Activated T-cell treated with anti-CD3 and anti-CD28 coated beads, Interleukin-2, amount 50 U/mL, for 24 hours (primary cell): ENCODE measurements around the gene TBC1D17.

Source experiments
- DNase-seq: peaks from one replicate; pipeline ENCODE4 v3.0.0-alpha.2; 2020
- H3K27ac Mint-ChIP-seq: 2 replicates; pipeline ENCODE4 v1.8.0; 2020; ENCODE audit warnings: mild to moderate bottlenecking, mixed read lengths
- H3K27me3 Mint-ChIP-seq: 2 replicates; pipeline ENCODE4 v1.8.0; 2020; ENCODE audit warnings: mixed read lengths
- H3K36me3 Mint-ChIP-seq: 2 replicates; pipeline ENCODE4 v1.8.0; 2020; ENCODE audit warnings: low read depth, mixed read lengths
- H3K4me1 Mint-ChIP-seq: 2 replicates; pipeline ENCODE4 v1.8.0; 2020; ENCODE audit warnings: low read depth, mixed read lengths
- H3K4me3 Mint-ChIP-seq: 2 replicates; pipeline ENCODE4 v1.8.0; 2020; ENCODE audit warnings: mild to moderate bottlenecking, moderate library complexity, mixed read lengths
- H3K9me3 Mint-ChIP-seq: 2 replicates; pipeline ENCODE4 v1.8.0; 2020; ENCODE audit warnings: mixed read lengths

The TBC1D17 gene

DNA sequence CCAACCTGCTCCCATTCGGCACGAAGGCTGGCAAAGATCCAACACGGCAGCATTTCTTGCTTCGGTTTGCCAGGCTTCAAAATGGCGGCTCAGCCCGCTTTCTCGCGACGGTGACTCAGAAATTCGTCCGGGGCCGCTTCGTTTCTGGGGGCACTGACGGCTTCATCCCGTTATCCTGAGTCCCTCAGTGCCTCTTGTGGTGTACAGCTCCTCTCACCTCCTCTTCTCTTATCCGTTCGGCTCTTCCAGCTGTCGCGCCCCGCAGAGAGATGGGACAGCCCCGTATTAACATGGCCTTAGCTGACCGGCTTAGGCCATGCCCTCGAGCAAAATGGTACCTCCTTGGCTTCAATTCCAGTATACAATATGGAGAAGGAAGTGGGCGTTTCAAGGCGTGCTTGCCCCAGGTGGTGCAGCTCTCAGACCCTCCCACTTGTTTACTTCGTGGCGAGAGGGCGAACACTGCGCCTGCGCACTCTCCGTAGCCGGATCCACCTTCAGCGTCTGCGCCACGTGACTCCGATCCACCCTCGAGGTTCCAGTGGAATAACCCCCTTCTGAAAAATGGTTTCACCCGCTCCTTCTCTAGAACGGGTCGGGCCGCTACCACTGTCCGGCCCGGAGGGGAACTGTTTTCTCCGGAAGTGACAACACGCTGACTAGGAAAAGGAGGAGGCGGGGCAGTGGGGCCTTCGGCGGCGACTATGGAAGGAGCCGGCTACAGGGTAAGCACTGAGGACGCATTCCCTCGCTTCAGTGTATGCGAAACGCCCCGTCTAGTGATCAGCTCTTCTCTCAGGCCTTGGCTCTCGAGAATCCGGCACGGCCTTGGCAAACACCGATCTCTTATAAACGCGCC, at the start of gene TBC1D17, which contains the start of gene AKT1S1:
TSS of gene TBC1D17 (plus strand) at position 683 of the 859 bp plus-strand sequence. CDS start at position 705, 22 bp downstream.
TSS of gene AKT1S1 (minus strand) at position 336 of the 859 bp plus-strand sequence. CDS start 4,060 bp downstream, outside the sequence.
- Mint-ChIP-seq H3K9me3 (no peaks in the 10 kb centered on the region), H3K4me3 (no peak within 1 kb of the TSS), H3K27me3 (no peaks in the 10 kb centered on the region), H3K36me3 (peaks cover 57% of the 10 kb centered on the region), H3K4me1 (peaks cover 41% of the 10 kb centered on the region), H3K27ac (no peak within 1 kb of the TSS)
- DNase-seq = peak; percentile 95

DNA sequence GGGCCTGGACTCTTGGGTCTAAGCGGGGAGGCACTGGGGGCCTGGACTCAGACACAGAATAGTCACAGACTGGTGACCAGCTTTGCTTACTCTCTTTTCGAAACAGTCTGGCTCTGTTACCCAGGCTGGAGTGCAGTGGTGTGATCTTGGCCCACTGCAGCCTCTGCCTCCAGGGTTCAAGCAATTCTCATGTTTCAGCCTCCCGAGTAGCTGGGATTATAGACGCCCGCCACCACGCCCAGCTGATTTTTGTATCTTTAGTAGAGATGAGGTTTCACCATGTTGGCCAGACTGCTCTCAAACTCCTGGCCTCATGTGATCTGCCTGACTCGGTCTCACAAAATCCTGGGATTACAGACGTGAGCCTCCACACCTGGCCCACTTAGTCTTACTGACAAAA, 48.3 kb upstream of the TBC1D17 start:
- H3K4me1 Mint-ChIP-seq = no peaks in the 10 kb centered on the region
- no peaks in the 10 kb centered on the region for H3K9me3 Mint-ChIP-seq
- DNase-seq = no peak
- H3K27ac Mint-ChIP-seq = no peak overlapping the region
- no peak overlapping the region for H3K4me3 Mint-ChIP-seq
- H3K36me3 Mint-ChIP-seq = peaks cover 67% of the 10 kb centered on the region
- no peaks in the 10 kb centered on the region for H3K27me3 Mint-ChIP-seq

- H3K27ac Mint-ChIP-seq = no peak overlapping the region
- H3K9me3 Mint-ChIP-seq = no peaks in the 10 kb centered on the region
- H3K4me1 Mint-ChIP-seq = no peaks in the 10 kb centered on the region
- DNase-seq = no peak
- H3K36me3 Mint-ChIP-seq = peaks cover 67% of the 10 kb centered on the region
- no peak overlapping the region for H3K4me3 Mint-ChIP-seq
- H3K27me3 Mint-ChIP-seq = no peaks in the 10 kb centered on the region
These were observed 47.8 kb upstream of the TBC1D17 start for GRCh38 chr19:49829721-49830120.

GRCh38 chr19:49830766-49831165, 46.7 kb upstream of the TBC1D17 start:
- H3K9me3 Mint-ChIP-seq = no peaks in the 10 kb centered on the region
- no peak for DNase-seq
- H3K27me3 Mint-ChIP-seq = no peaks in the 10 kb centered on the region

DNA sequence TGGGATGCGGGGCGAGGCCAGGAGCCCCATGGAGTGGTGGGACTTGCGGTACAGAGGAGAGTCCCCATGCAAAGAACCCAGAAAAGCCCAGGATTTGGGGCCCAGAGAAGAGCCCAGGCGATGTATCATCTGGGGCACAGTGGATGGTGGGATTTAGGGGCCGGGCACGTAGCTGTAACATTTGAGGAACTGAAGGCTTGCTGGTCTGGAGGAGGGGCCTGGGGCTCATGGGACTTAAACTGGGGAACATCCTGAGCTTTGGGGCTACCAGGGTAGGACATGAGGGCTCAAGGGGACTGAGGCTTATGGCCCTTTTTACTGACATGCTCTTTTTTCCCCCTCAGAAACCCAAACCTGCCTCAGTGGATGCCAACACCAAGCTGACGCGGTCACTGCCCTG, 45.9 kb upstream of the TBC1D17 start:
- peaks cover 71% of the 10 kb centered on the region for H3K36me3 Mint-ChIP-seq
- no peak for DNase-seq
- H3K27me3 Mint-ChIP-seq = no peaks in the 10 kb centered on the region
- no peak overlapping the region for H3K4me3 Mint-ChIP-seq
- no peak overlapping the region for H3K27ac Mint-ChIP-seq
- no peaks in the 10 kb centered on the region for H3K4me1 Mint-ChIP-seq
- no peaks in the 10 kb centered on the region for H3K9me3 Mint-ChIP-seq

More at GRCh38 chr19:49830766-49831165, 46.7 kb upstream of the TBC1D17 start:
- Mint-ChIP-seq H3K4me1 (no peaks in the 10 kb centered on the region), H3K36me3 (peaks cover 70% of the 10 kb centered on the region), H3K4me3 (no peak overlapping the region), H3K27ac (no peak overlapping the region)

DNA sequence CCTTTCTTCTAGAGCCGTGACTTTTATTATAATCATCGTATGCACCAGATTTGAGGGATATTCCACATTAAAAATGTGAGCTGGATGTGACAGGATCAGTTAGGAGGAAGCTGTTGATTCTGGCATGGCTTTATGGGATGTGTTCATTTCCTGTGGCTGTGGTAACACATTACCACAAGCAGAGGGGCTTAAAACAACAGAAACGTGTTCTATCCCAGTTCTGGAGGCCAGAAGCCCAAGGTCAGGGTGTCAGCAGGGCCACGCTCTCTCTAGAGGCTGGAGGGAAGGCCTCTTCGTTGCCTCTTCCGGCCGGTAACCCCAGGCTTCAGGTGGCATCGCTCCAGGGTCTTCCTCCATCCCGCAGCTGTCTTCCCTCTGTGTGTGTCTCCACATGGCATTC, 44.9 kb upstream of the TBC1D17 start:
- no peak overlapping the region for H3K4me3 Mint-ChIP-seq
- H3K9me3 Mint-ChIP-seq = no peaks in the 10 kb centered on the region
- H3K4me1 Mint-ChIP-seq = no peaks in the 10 kb centered on the region
- H3K36me3 Mint-ChIP-seq = peaks cover 71% of the 10 kb centered on the region
- DNase-seq = no peak
- peak overlapping the region; percentile 9 for H3K27ac Mint-ChIP-seq
- no peaks in the 10 kb centered on the region for H3K27me3 Mint-ChIP-seq

DNA sequence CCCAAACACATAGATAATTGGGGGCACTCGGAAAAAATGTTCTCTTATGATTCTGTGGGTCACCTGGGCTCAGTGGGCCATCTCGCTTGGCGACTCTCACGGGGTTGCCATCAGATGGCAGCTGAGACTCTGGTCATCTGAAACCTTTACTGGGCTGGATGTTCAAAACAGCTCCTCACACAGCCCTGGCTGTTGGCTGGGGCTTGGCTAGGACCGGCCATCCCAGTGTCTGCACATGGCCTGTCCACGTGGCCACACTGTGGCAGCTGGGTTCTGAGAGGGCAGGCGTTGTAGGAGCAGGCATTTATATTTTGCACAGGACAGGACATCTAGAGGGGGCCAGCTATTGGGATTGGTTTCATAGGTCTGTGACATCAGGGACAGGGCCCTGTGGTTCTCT, 43.9 kb upstream of the TBC1D17 start:
- H3K4me1 Mint-ChIP-seq = no peaks in the 10 kb centered on the region
- peaks cover 78% of the 10 kb centered on the region for H3K36me3 Mint-ChIP-seq
- H3K27ac Mint-ChIP-seq = no peak overlapping the region
- no peak for DNase-seq
- no peak overlapping the region for H3K4me3 Mint-ChIP-seq
- no peaks in the 10 kb centered on the region for H3K9me3 Mint-ChIP-seq
- no peaks in the 10 kb centered on the region for H3K27me3 Mint-ChIP-seq

DNA sequence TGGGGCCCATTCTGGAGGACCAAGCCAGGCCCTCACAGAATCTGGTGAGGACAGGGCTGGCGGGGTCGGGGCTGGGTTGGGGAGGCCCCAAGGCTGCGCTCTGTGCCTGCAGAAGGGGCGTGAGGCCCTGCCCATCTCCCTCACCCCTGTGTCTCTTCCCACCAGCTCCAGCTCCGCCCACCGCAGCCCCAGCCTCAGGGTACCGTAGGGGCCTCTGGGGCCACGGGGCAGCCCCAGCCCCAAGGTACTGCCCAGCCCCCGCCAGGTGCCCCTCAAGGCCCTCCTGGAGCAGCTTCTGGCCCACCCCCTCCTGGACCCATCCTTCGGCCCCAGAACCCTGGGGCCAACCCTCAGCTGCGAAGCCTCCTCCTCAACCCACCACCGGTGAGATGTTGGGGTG, 41.9 kb upstream of the TBC1D17 start:
- Mint-ChIP-seq H3K4me1 (no peaks in the 10 kb centered on the region), H3K4me3 (no peak overlapping the region), H3K36me3 (peaks cover 84% of the 10 kb centered on the region), H3K27me3 (no peaks in the 10 kb centered on the region), H3K9me3 (no peaks in the 10 kb centered on the region), H3K27ac (no peak overlapping the region)
- no peak for DNase-seq

GRCh38 chr19:49836176-49837008, 41.1 kb upstream of the TBC1D17 start:
- no peaks in the 10 kb centered on the region for H3K4me1 Mint-ChIP-seq
- peaks cover 82% of the 10 kb centered on the region for H3K36me3 Mint-ChIP-seq
- H3K27ac Mint-ChIP-seq = no peak overlapping the region
- DNase-seq = no peak
- no peaks in the 10 kb centered on the region for H3K27me3 Mint-ChIP-seq
- no peaks in the 10 kb centered on the region for H3K9me3 Mint-ChIP-seq
- no peak overlapping the region for H3K4me3 Mint-ChIP-seq

DNA sequence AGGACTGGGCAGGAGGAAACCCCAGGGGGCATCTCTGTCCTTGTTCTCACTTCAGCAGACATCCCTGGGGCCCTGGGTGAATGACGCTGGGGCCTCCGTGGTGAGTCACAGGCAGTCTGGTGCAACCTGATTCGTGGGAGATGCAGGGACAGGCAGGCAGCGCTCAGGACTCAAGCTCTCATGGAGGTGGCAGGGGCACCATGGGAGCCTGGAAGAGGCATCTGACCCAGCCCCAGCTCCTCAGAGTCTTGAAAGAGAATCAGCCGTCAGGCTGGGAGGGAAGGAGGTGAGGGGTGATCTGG, 40.5 kb upstream of the TBC1D17 start:
- Mint-ChIP-seq H3K4me1 (no peaks in the 10 kb centered on the region), H3K27me3 (no peaks in the 10 kb centered on the region), H3K9me3 (no peaks in the 10 kb centered on the region), H3K27ac (no peak overlapping the region), H3K36me3 (peaks cover 76% of the 10 kb centered on the region), H3K4me3 (no peak overlapping the region)
- no peak for DNase-seq

- no peak for DNase-seq
- no peak overlapping the region for H3K4me3 Mint-ChIP-seq
- peaks cover 72% of the 10 kb centered on the region for H3K36me3 Mint-ChIP-seq
- no peaks in the 10 kb centered on the region for H3K9me3 Mint-ChIP-seq
- peak overlapping the region; percentile 31 for H3K27ac Mint-ChIP-seq
- no peaks in the 10 kb centered on the region for H3K27me3 Mint-ChIP-seq
- H3K4me1 Mint-ChIP-seq = no peaks in the 10 kb centered on the region
These were observed 40.1 kb upstream of the TBC1D17 start for GRCh38 chr19:49837425-49837824.

- no peak overlapping the region for H3K27ac Mint-ChIP-seq
- H3K9me3 Mint-ChIP-seq = no peaks in the 10 kb centered on the region
- no peak for DNase-seq
- no peak overlapping the region for H3K4me3 Mint-ChIP-seq
- no peaks in the 10 kb centered on the region for H3K27me3 Mint-ChIP-seq
- H3K36me3 Mint-ChIP-seq = peaks cover 57% of the 10 kb centered on the region
- no peaks in the 10 kb centered on the region for H3K4me1 Mint-ChIP-seq
These were observed 38.5 kb upstream of the TBC1D17 start for GRCh38 chr19:49838885-49839588.

- DNase-seq = no peak
- Mint-ChIP-seq H3K4me1 (no peaks in the 10 kb centered on the region), H3K36me3 (peaks cover 53% of the 10 kb centered on the region), H3K27ac (no peak overlapping the region), H3K9me3 (no peaks in the 10 kb centered on the region), H3K27me3 (no peaks in the 10 kb centered on the region), H3K4me3 (no peak overlapping the region)
These were observed 37.8 kb upstream of the TBC1D17 start for GRCh38 chr19:49839713-49840112.

GRCh38 chr19:49840321-49840720, 37.2 kb upstream of the TBC1D17 start:
- no peak overlapping the region for H3K27ac Mint-ChIP-seq
- H3K36me3 Mint-ChIP-seq = peaks cover 47% of the 10 kb centered on the region
- no peaks in the 10 kb centered on the region for H3K27me3 Mint-ChIP-seq
- no peaks in the 10 kb centered on the region for H3K9me3 Mint-ChIP-seq
- no peak for DNase-seq
- no peak overlapping the region for H3K4me3 Mint-ChIP-seq
- no peaks in the 10 kb centered on the region for H3K4me1 Mint-ChIP-seq
